Sigmoid colon (tissue), 7 donors: ENCODE data around the gene PRTFDC1. TPM values are rescaled to one million over a fixed set of nuclear protein-coding genes. Genes with fewer than 3 reads are reported as not detected.

ENCODE experiments used
- DNase-seq: peaks from one replicate; pipeline ENCODE4 v3.0.0-alpha.2; 2019
- H3K27ac ChIP-seq, 4 donors: fragments of 200-600 bp; sonication (generic); one replicate each; pipeline ENCODE4 v1.5.1; 2016 to 2019; ENCODE audit warnings: mild to moderate bottlenecking in 1 of 4
- H3K27me3 ChIP-seq, 3 donors: fragments of 200-600 bp; sonication (generic); one replicate each; pipeline ENCODE4 v1.5.1; 2019; ENCODE audit warnings: mild to moderate bottlenecking in 1 of 3
- H3K36me3 ChIP-seq, 4 donors: fragments of 200-600 bp; sonication (generic); one replicate each; pipeline ENCODE4 v1.5.1; 2016 to 2019
- H3K4me1 ChIP-seq, 4 donors: fragments of 200-600 bp; sonication (generic); one replicate each; pipeline ENCODE4 v1.5.1; 2017 to 2019
- H3K4me3 ChIP-seq, 4 donors: fragments of 200-600 bp; sonication (generic); one replicate each; pipeline ENCODE4 v1.5.1; 2017 to 2019; ENCODE audit warnings: mild to moderate bottlenecking in 2 of 4, moderate library complexity in 1 of 4
- H3K9me3 ChIP-seq, 4 donors: fragments of 200-600 bp in 3 of 4; sonication (generic) in 3 of 4; one replicate each; pipeline versions ENCODE4 v1.5.1 to v1.6.1; 2013 to 2019
- EP300 ChIP-seq, 4 donors: sonication (generic); formaldehyde crosslinking; IDR thresholded peaks; one replicate each; pipeline ENCODE4 v1.6.1; 2017; ENCODE audit warnings: antibody characterized with exemption in 4 of 4
- POLR2A ChIP-seq, 2 donors: fragments of 450-650 bp; IDR thresholded peaks; one replicate each; pipeline ENCODE4 v1.6.1; 2016; ENCODE audit warnings: antibody characterized with exemption in 2 of 2, mild to moderate bottlenecking in 2 of 2, moderate library complexity in 2 of 2
- POLR2AphosphoS5 ChIP-seq, 4 donors: sonication (generic); formaldehyde crosslinking; IDR thresholded peaks; one replicate each; pipeline ENCODE4 v1.6.1; 2017; ENCODE audit warnings: antibody characterized with exemption in 4 of 4
- WGBS, 2 donors: extraction: QIAGEN DNeasy Blood & Tissue Kit; methylation state at CpG; one replicate each; pipeline ENCODE4 v1.1.7; 2013; 5-methylcytosine and 5-hydroxymethylcytosine counted together
- intact Hi-C: fragments of 100-400 bp; cut with DNase I; formaldehyde crosslinking; loops from one replicate; pipeline ENCODE4 v1.15.1; 2023
- polyA plus RNA-seq, 3 donors: library from polyadenylated mRNA; stranded (reverse); fragments of 200-250 nt; gene quantifications; one replicate each; pipeline ENCODE4 v1.2.3, GENCODE V29; 2013
- total RNA-seq, 4 donors: library from RNA; depleted of rRNA; stranded (reverse); fragments of >200 nt; gene quantifications; one replicate each; pipeline ENCODE4 v1.1.0, GENCODE V29; 2016
- TF ChIP-seq, protein P1 (sequence below), 4 experiments: fragments of 450-650 bp in 3 of 4; fragments of 200-600 bp in 1 of 4; IDR thresholded peaks; one replicate each; pipeline ENCODE4 v1.5.1; 2016 to 2019; ENCODE audit warnings: antibody characterized with exemption in 4 of 4, mild to moderate bottlenecking in 3 of 4, moderate library complexity in 2 of 4
- donor health status: healthy with polysubstance abuse.
- donor health status: Bipolar disorder and iron deficiency.
- donor health status: healthy.

Gene PRTFDC1
- total and polyA plus RNA-seq, 7 donors = 6.0 to 17.2 (median 9.6) TPM

DNA sequence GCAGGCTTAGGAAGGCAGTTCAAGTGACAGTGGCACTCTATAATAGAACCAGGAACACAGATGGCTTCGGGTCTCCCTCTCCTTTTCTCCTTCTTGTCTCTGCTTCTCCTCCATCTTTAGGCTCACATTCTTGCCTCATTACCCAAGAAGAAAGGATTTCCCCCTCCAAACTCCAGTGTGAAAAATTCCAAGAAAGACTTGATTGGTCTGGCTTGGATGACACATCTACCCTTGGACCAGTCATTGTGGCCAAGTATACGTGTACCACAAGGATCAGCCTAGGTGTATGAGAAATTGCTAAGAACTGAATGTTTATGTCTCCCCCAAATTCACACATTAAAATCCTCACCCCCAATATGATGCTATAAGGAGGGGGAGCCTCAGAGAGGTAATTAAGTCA lies 53.9 kb downstream of the PRTFDC1 start:
- no peak for DNase-seq
- Histone ChIP-seq H3K9me3 (no peaks in the 10 kb centered on the region), H3K27me3 (no peaks in the 10 kb centered on the region), H3K36me3 (no peaks in the 10 kb centered on the region), H3K4me3 (no peak overlapping the region), H3K4me1 (peaks cover 0 to 22% (median 19%) of the 10 kb centered on the region in 4 donors), H3K27ac (no peak overlapping the region)
- 100% methylated on average over 2 of the region's 2 CpGs for WGBS, 2 donors
- TF ChIP-seq POLR2AphosphoS5 (IDR thresholded peaks at IDR 0.05) = no peak
- intact Hi-C loops = no loop called here

DNA sequence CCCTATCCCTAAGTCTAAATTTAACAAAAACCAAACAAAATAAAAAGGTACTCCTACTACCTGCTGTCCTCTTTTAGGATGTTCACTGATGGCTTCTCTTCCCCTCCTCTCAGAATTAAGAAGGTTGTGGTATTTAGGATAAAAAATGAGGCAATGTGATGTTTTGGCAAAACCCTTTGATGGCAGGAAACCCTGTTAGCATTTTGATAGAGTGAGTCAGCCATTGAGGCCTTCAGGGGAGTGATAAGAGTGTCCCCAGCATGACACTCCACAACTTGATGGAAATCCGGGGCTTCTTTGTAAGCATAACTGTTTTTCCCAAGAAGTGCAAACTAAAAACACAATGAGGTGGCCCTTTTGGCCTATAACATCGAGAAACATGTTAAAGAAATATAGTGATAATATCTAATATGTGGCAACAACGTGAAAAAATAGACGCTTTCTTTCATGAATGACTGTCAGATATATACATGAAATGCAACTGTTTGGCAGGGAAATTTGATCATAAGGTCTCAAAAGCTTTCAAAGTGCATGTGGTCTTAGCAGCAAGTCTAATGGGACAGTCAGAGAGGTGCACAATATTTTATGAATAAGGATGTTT lies 55.0 kb downstream of the PRTFDC1 start:
- Histone ChIP-seq H3K36me3 (no peaks in the 10 kb centered on the region), H3K27ac (no peak overlapping the region), H3K4me3 (no peak overlapping the region), H3K4me1 (peaks cover 0 to 16% (median 14%) of the 10 kb centered on the region in 4 donors), H3K27me3 (no peaks in the 10 kb centered on the region), H3K9me3 (no peaks in the 10 kb centered on the region)
- DNase-seq = no peak
- WGBS, 2 donors = 80 to 88% methylated on average over 4 of the region's 4 CpGs
- intact Hi-C loops = no loop called here
- TF ChIP-seq, protein P1, sequence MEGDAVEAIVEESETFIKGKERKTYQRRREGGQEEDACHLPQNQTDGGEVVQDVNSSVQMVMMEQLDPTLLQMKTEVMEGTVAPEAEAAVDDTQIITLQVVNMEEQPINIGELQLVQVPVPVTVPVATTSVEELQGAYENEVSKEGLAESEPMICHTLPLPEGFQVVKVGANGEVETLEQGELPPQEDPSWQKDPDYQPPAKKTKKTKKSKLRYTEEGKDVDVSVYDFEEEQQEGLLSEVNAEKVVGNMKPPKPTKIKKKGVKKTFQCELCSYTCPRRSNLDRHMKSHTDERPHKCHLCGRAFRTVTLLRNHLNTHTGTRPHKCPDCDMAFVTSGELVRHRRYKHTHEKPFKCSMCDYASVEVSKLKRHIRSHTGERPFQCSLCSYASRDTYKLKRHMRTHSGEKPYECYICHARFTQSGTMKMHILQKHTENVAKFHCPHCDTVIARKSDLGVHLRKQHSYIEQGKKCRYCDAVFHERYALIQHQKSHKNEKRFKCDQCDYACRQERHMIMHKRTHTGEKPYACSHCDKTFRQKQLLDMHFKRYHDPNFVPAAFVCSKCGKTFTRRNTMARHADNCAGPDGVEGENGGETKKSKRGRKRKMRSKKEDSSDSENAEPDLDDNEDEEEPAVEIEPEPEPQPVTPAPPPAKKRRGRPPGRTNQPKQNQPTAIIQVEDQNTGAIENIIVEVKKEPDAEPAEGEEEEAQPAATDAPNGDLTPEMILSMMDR (IDR thresholded peaks at IDR 0.05) = no peak
- TF ChIP-seq POLR2AphosphoS5 (IDR thresholded peaks at IDR 0.05) (no peak), EP300 (IDR thresholded peaks at IDR 0.05) (no peak), POLR2A (IDR thresholded peaks at IDR 0.05) (no peak)

DNA sequence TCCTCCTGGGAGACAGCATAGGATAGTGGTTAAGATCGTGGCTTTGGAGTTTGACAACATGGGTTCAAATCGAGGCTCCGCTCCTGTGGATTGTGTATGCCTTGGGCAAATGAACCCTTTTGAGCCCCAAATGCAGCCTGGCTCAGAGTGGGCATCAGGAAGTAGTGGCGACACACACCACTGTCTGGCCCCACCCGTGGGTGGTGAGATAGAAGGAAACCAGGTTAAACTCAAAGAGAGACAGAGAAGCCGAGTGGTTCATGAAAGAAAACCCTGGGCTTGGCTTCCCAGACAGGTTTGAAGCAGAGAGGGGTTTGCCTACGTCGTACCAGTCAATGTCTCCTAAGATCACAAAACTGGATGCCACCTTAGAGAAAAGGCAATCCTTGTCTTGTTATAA lies 57.7 kb downstream of the PRTFDC1 start:
- Histone ChIP-seq H3K4me3 (no peak overlapping the region), H3K4me1 (no peaks in the 10 kb centered on the region), H3K27ac (no peak overlapping the region), H3K36me3 (no peaks in the 10 kb centered on the region), H3K27me3 (no peaks in the 10 kb centered on the region), H3K9me3 (no peaks in the 10 kb centered on the region)
- DNase-seq = no peak
- intact Hi-C loops = no loop called here
- no peak for TF ChIP-seq POLR2AphosphoS5 (IDR thresholded peaks at IDR 0.05)
- no peak for TF ChIP-seq POLR2A (IDR thresholded peaks at IDR 0.05)
- 76 to 78% methylated on average over 8 of the region's 8 CpGs for WGBS, 2 donors

DNA sequence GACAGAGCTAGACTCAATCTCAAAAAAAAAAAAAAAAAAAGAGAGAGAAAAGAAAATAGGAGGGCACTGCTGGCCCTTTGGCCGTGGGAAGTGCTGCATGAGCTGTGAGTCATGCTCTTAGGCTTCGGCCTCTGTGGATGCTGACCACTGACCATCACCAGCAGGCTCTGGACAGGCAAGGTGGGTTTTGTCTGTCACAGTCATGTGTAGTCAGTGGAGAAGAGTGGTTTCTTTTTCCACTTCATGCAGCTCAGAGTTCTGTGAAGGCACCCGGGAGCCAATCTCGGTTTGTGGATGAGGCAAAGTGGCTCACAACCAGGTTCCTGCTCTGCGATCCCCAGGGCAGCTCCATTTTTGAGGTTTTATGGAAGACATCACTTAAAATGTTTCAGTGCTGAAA lies 58.1 kb downstream of the PRTFDC1 start:
- Histone ChIP-seq H3K36me3 (no peaks in the 10 kb centered on the region), H3K9me3 (no peaks in the 10 kb centered on the region), H3K4me1 (no peaks in the 10 kb centered on the region), H3K27ac (no peak overlapping the region), H3K4me3 (no peak overlapping the region), H3K27me3 (no peaks in the 10 kb centered on the region)
- no peak for TF ChIP-seq EP300 (IDR thresholded peaks at IDR 0.05)
- TF ChIP-seq, protein P1 (IDR thresholded peaks at IDR 0.05) = no peak
- no peak for TF ChIP-seq POLR2AphosphoS5 (IDR thresholded peaks at IDR 0.05)
- no peak for TF ChIP-seq POLR2A (IDR thresholded peaks at IDR 0.05)
- WGBS, 2 donors = 84 to 87% methylated on average over 5 of the region's 5 CpGs
- DNase-seq = no peak
- intact Hi-C loops = no loop called here

DNA sequence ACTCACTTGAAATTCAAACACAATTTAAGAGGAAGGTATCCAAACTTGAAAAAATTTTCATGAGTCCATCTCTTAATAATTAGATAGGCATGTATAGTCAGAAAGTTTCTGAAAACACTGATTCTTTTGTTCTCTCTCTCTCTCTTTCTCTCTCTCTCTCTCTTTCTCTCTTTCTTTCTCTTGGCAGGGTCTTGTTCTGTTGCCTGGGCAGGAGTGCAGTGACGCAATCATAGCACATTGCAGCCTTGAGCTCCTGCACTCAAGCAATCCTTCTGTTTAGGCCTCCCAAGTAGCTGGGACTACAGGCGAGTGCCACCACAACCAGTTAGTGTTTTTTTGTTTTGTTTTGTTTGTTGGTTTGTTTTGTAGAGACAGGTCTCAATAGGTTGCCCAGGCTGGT lies 59.3 kb downstream of the PRTFDC1 start:
- Histone ChIP-seq H3K27ac (no peak overlapping the region), H3K36me3 (no peaks in the 10 kb centered on the region), H3K4me3 (no peak overlapping the region), H3K4me1 (no peaks in the 10 kb centered on the region), H3K9me3 (no peaks in the 10 kb centered on the region), H3K27me3 (no peaks in the 10 kb centered on the region)
- TF ChIP-seq EP300 (IDR thresholded peaks at IDR 0.05) (no peak), POLR2AphosphoS5 (IDR thresholded peaks at IDR 0.05) (no peak), POLR2A (IDR thresholded peaks at IDR 0.05) (no peak)
- TF ChIP-seq, protein P1 (IDR thresholded peaks at IDR 0.05) = no peak
- WGBS, 2 donors = 96 to 99% methylated on average over 2 of the region's 2 CpGs
- intact Hi-C loops = no loop called here
- DNase-seq = no peak

DNA sequence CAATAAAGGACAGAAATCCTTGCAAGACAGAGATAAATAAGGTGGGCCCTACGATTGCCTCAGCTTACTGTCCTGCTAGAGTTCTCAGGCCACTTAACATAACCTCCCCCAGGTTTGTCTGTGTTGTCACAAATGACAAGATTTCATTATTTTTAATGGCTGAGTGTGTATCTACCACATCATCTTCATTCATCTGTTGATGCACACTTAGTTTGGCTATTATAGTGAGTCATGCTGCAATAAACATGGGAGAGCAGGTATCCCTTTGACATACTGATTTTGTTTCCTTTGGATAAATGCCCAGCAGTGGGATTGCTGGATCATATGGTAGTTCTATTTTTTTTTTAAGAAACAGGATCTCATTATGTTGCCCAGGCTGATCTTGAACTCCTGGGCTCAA lies 60.6 kb downstream of the PRTFDC1 start:
- no peaks in the 10 kb centered on the region for H3K27me3 ChIP-seq
- intact Hi-C loops = no loop called here
- no peak overlapping the region for H3K4me3 ChIP-seq
- H3K9me3 ChIP-seq = no peaks in the 10 kb centered on the region
- no peaks in the 10 kb centered on the region for H3K36me3 ChIP-seq
- WGBS, 2 donors = 26 to 67% methylated on average over 1 of the region's 1 CpG
- H3K4me1 ChIP-seq = no peaks in the 10 kb centered on the region
- H3K27ac ChIP-seq = no peak overlapping the region
- DNase-seq = no peak
- TF ChIP-seq POLR2AphosphoS5 (IDR thresholded peaks at IDR 0.05) = no peak
- no peak for TF ChIP-seq EP300 (IDR thresholded peaks at IDR 0.05)
- TF ChIP-seq, protein P1 (IDR thresholded peaks at IDR 0.05) = no peak
- TF ChIP-seq POLR2A (IDR thresholded peaks at IDR 0.05) = no peak
